Measurements from ENCODE around the gene ZNF568.

The ZNF568 gene

GRCh38 chr19:36915992-36916830 lies at the start of gene ZNF568, which contains the start of gene ZNF829:
Gene ZNF568, plus strand, starts transcription at chr19:36916332. Its CDS starts 6,439 bp downstream, at chr19:36922771.
Gene ZNF829, minus strand, starts transcription at chr19:36916291. Its CDS starts 1,124 bp downstream, at chr19:36915167.
- no peak for TF ChIP-seq CTCF (conservative IDR thresholded peaks at IDR 0.05; ENCODE audit: low read depth, low read length)
- H4K20me1 ChIP-seq (ENCODE audit: insufficient read depth), result no peaks in the 10 kb centered on the region
- H3K36me3 ChIP-seq (ENCODE audit: insufficient read depth), result no peaks in the 10 kb centered on the region
- no peaks in the 10 kb centered on the region for H3K79me2 ChIP-seq (ENCODE audit: insufficient read depth, low read depth)
- no peak within 1 kb of the TSS for H3K4me2 ChIP-seq
- no peaks in the 10 kb centered on the region for H3K4me1 ChIP-seq (ENCODE audit: low read depth, poor library complexity, severe bottlenecking)
- H2AFZ ChIP-seq (ENCODE audit: low read depth), result no peak within 1 kb of the TSS
- H3K27me3 ChIP-seq (ENCODE audit: insufficient read depth, low read depth), result no peaks in the 10 kb centered on the region
- H3K27ac ChIP-seq, result no peak within 1 kb of the TSS
- H3K4me3 ChIP-seq (IDR thresholded peaks at IDR 0.05; ENCODE audit: insufficient read depth, low read depth, low read length), result no peak within 1 kb of the TSS
- H3K9ac ChIP-seq, result no peak within 1 kb of the TSS

- H4K20me1 ChIP-seq (ENCODE audit: insufficient read depth), result no peaks in the 10 kb centered on the region
- no peaks in the 10 kb centered on the region for H3K27me3 ChIP-seq (ENCODE audit: insufficient read depth, low read depth)
- no peak for TF ChIP-seq CTCF (conservative IDR thresholded peaks at IDR 0.05; ENCODE audit: low read depth, low read length)
- no peak overlapping the region for H2AFZ ChIP-seq (ENCODE audit: low read depth)
- no peak overlapping the region for H3K27ac ChIP-seq
- H3K4me3 ChIP-seq (IDR thresholded peaks at IDR 0.05; ENCODE audit: insufficient read depth, low read depth, low read length), result no peak overlapping the region
- no peaks in the 10 kb centered on the region for H3K36me3 ChIP-seq (ENCODE audit: insufficient read depth)
- no peak overlapping the region for H3K9ac ChIP-seq
- no peak overlapping the region for H3K4me2 ChIP-seq
- no peaks in the 10 kb centered on the region for H3K79me2 ChIP-seq (ENCODE audit: insufficient read depth, low read depth)
- H3K4me1 ChIP-seq (ENCODE audit: low read depth, poor library complexity, severe bottlenecking), result no peaks in the 10 kb centered on the region
Measured at GRCh38 chr19:36876993-36877938, 38.9 kb upstream of the ZNF568 start.

- Histone ChIP-seq H3K79me2 (ENCODE audit: insufficient read depth, low read depth) (no peaks in the 10 kb centered on the region), H3K27ac (no peak overlapping the region), H2AFZ (ENCODE audit: low read depth) (no peak overlapping the region), H3K4me3 (IDR thresholded peaks at IDR 0.05; ENCODE audit: insufficient read depth, low read depth, low read length) (no peak overlapping the region), H3K27me3 (ENCODE audit: insufficient read depth, low read depth) (no peaks in the 10 kb centered on the region), H4K20me1 (ENCODE audit: insufficient read depth) (no peaks in the 10 kb centered on the region), H3K4me2 (no peak overlapping the region), H3K36me3 (ENCODE audit: insufficient read depth) (no peaks in the 10 kb centered on the region), H3K4me1 (ENCODE audit: low read depth, poor library complexity, severe bottlenecking) (no peaks in the 10 kb centered on the region), H3K9ac (no peak overlapping the region)
- TF ChIP-seq CTCF (conservative IDR thresholded peaks at IDR 0.05; ENCODE audit: low read depth, low read length), result no peak
Measured at GRCh38 chr19:36891768-36892357, 24.3 kb upstream of the ZNF568 start.

GRCh38 chr19:36894849-36895383 lies 21.2 kb upstream of the ZNF568 start:
- no peaks in the 10 kb centered on the region for H3K27me3 ChIP-seq (ENCODE audit: insufficient read depth, low read depth)
- no peak overlapping the region for H3K4me2 ChIP-seq
- H3K27ac ChIP-seq, result no peak overlapping the region
- H3K36me3 ChIP-seq (ENCODE audit: insufficient read depth), result no peaks in the 10 kb centered on the region
- TF ChIP-seq CTCF (conservative IDR thresholded peaks at IDR 0.05; ENCODE audit: low read depth, low read length), result no peak
- H3K9ac ChIP-seq, result no peak overlapping the region
- no peaks in the 10 kb centered on the region for H3K4me1 ChIP-seq (ENCODE audit: low read depth, poor library complexity, severe bottlenecking)
- H4K20me1 ChIP-seq (ENCODE audit: insufficient read depth), result no peaks in the 10 kb centered on the region
- no peaks in the 10 kb centered on the region for H3K79me2 ChIP-seq (ENCODE audit: insufficient read depth, low read depth)
- H3K4me3 ChIP-seq (IDR thresholded peaks at IDR 0.05; ENCODE audit: insufficient read depth, low read depth, low read length), result no peak overlapping the region
- H2AFZ ChIP-seq (ENCODE audit: low read depth), result no peak overlapping the region

Data from KMS-11 (cell line).